Neural progenitor cell (in vitro differentiated cells): Measurements from ENCODE around the gene BECN2. TPM values are rescaled to one million over a fixed set of nuclear protein-coding genes. Genes with fewer than 3 reads are reported as not detected.
"Not testable (repeated sequence)": the region's sequence is repeated elsewhere in the genome, so short reads cannot be mapped to it uniquely, and the experiment has no call there.

ENCODE experiments used
- DNase-seq: peaks from one replicate; pipeline ENCODE4 v3.0.0-alpha.2; 2016; ENCODE audit warnings: low spot score
- H2AFZ ChIP-seq: fragments of 200-600 bp; sonication (generic); replicated peaks from 2 replicates; pipeline ENCODE4 v1.6.1; 2016; ENCODE audit warnings: antibody characterized with exemption
- H3F3A ChIP-seq: fragments of 200-600 bp; sonication (generic); 2 replicates; pipeline ENCODE4 v1.6.1; 2016; ENCODE audit warnings: antibody characterized with exemption, low read depth
- H3K27ac ChIP-seq: fragments of 200-600 bp; sonication (generic); 2 replicates; pipeline ENCODE4 v1.5.1; 2016; ENCODE audit warnings: mild to moderate bottlenecking
- H3K27me3 ChIP-seq: fragments of 200-600 bp; sonication (generic); 2 replicates; pipeline ENCODE4 v1.6.1; 2016; ENCODE audit warnings: mild to moderate bottlenecking, moderate library complexity
- H3K36me3 ChIP-seq: fragments of 200-600 bp; sonication (generic); 2 replicates; pipeline ENCODE4 v1.5.1; 2016
- H3K4me1 ChIP-seq: fragments of 200-600 bp; sonication (generic); 2 replicates; pipeline ENCODE4 v1.6.1; 2016; ENCODE audit warnings: mixed run types
- H3K4me2 ChIP-seq: fragments of 200-600 bp; sonication (generic); 2 replicates; pipeline ENCODE4 v1.6.1; 2016
- H3K4me3 ChIP-seq: fragments of 200-600 bp; sonication (generic); 2 replicates; pipeline ENCODE4 v1.5.1; 2016
- H3K79me2 ChIP-seq: fragments of 200-600 bp; sonication (generic); 2 replicates; pipeline ENCODE4 v1.6.1; 2016; ENCODE audit warnings: low read depth
- H3K9ac ChIP-seq: fragments of 200-600 bp; sonication (generic); 2 replicates; pipeline ENCODE4 v1.6.1; 2016
- H3K9me3 ChIP-seq: fragments of 200-600 bp; sonication (generic); 2 replicates; pipeline ENCODE4 v1.5.1; 2016; ENCODE audit warnings: low read depth
- H4K20me1 ChIP-seq: fragments of 200-600 bp; sonication (generic); 2 replicates; pipeline ENCODE4 v1.6.1; 2016; ENCODE audit warnings: low read depth
- H3K27ac Mint-ChIP-seq: 3 replicates; pipeline ENCODE4 v1.8.0; 2021; ENCODE audit warnings: mixed read lengths
- H3K27me3 Mint-ChIP-seq: 2 replicates; pipeline ENCODE4 v1.8.0; 2022; ENCODE audit warnings: low read depth, mild to moderate bottlenecking, inconsistent platforms, moderate library complexity, mixed read lengths; ENCODE audit not compliant: insufficient read depth
- H3K36me3 Mint-ChIP-seq: 3 replicates; pipeline ENCODE4 v1.8.0; 2021; ENCODE audit warnings: mixed read lengths
- H3K4me1 Mint-ChIP-seq: 3 replicates; pipeline ENCODE4 v1.8.0; 2021; ENCODE audit warnings: mixed read lengths
- H3K4me3 Mint-ChIP-seq: 3 replicates; pipeline ENCODE4 v1.8.0; 2021; ENCODE audit warnings: mild to moderate bottlenecking, moderate library complexity, mixed read lengths
- H3K9me3 Mint-ChIP-seq: 3 replicates; pipeline ENCODE4 v1.8.0; 2020; ENCODE audit warnings: mixed read lengths
- CTCF ChIP-seq: fragments of 200-600 bp; sonication (generic); IDR thresholded peaks from 2 replicates; pipeline ENCODE4 v1.5.1; 2017; ENCODE audit warnings: antibody characterized with exemption, mild to moderate bottlenecking
- EZH2 ChIP-seq: fragments of 200-600 bp; sonication (generic); IDR thresholded peaks from 2 replicates; pipeline ENCODE4 v1.6.1; 2017; ENCODE audit warnings: antibody characterized with exemption, mild to moderate bottlenecking, moderate library complexity
- EZH2phosphoT487 ChIP-seq: fragments of 200-600 bp; sonication (generic); IDR thresholded peaks from 2 replicates; pipeline ENCODE4 v1.6.1; 2017; ENCODE audit warnings: antibody characterized with exemption
- total RNA-seq: library from RNA; depleted of rRNA; stranded (reverse); fragments of >200 nt; gene quantifications from 2 replicates; pipeline ENCODE4 v1.2.3, GENCODE V29; 2015; ENCODE audit warnings: low replicate concordance

The BECN2 gene
- total RNA-seq, 1 donor from 2014 or later: not detected

- Histone ChIP-seq H2AFZ (no peak overlapping the region), H3K9me3 (no peaks in the 10 kb centered on the region), H3K27me3 (no peaks in the 10 kb centered on the region), H3K79me2 (no peaks in the 10 kb centered on the region), H3K36me3 (no peaks in the 10 kb centered on the region), H3K9ac (no peak overlapping the region), H3K4me2 (no peak overlapping the region), H3F3A (no peaks in the 10 kb centered on the region), H3K4me3 (no peak overlapping the region), H3K27ac (no peak overlapping the region), H4K20me1 (no peaks in the 10 kb centered on the region), H3K4me1 (no peaks in the 10 kb centered on the region)
- Mint-ChIP-seq H3K4me3 (no peak overlapping the region), H3K9me3 (peaks cover 2% of the 10 kb centered on the region), H3K4me1 (peaks cover 35% of the 10 kb centered on the region), H3K27me3 (peaks cover 11% of the 10 kb centered on the region), H3K27ac (peak overlapping the region; percentile 52), H3K36me3 (no peaks in the 10 kb centered on the region)
- DNase-seq: peak; percentile 65
- TF ChIP-seq EZH2phosphoT487 (no peak), CTCF (peak; percentile 63)
Observed at GRCh38 chr1:241985787-241986186, 28.2 kb downstream of the BECN2 start.

- H3K27me3 Mint-ChIP-seq: peaks cover 14% of the 10 kb centered on the region
- not testable (repeated sequence) for H3K79me2 ChIP-seq, H3K4me3 Mint-ChIP-seq, H4K20me1 ChIP-seq, H3F3A ChIP-seq, H3K9me3 Mint-ChIP-seq, H3K27ac ChIP-seq, H3K4me3 ChIP-seq, H3K9ac ChIP-seq, H2AFZ ChIP-seq, DNase-seq, H3K9me3 ChIP-seq, H3K4me1 ChIP-seq, H3K4me2 ChIP-seq, H3K27me3 ChIP-seq, H3K36me3 ChIP-seq, H3K36me3 Mint-ChIP-seq
- H3K4me1 Mint-ChIP-seq: peaks cover 44% of the 10 kb centered on the region
- peak overlapping the region; percentile 90 for H3K27ac Mint-ChIP-seq
Observed at GRCh38 chr1:241988389-241988930, 30.9 kb downstream of the BECN2 start.

GRCh38 chr1:241990040-241990439 lies 32.5 kb downstream of the BECN2 start:
- H3K4me1 Mint-ChIP-seq: peaks cover 50% of the 10 kb centered on the region
- Histone ChIP-seq H3K4me2 (no peak overlapping the region), H3K9me3 (no peaks in the 10 kb centered on the region), H3F3A (no peaks in the 10 kb centered on the region), H2AFZ (no peak overlapping the region), H3K9ac (no peak overlapping the region), H3K4me3 (no peak overlapping the region), H3K27ac (no peak overlapping the region), H4K20me1 (no peaks in the 10 kb centered on the region), H3K27me3 (no peaks in the 10 kb centered on the region), H3K79me2 (no peaks in the 10 kb centered on the region), H3K4me1 (no peaks in the 10 kb centered on the region), H3K36me3 (no peaks in the 10 kb centered on the region)
- H3K36me3 Mint-ChIP-seq: peaks cover 2% of the 10 kb centered on the region
- H3K4me3 Mint-ChIP-seq: no peak overlapping the region
- DNase-seq: no peak
- H3K27ac Mint-ChIP-seq: peak overlapping the region; percentile 85
- TF ChIP-seq EZH2phosphoT487: no peak
- no peak for TF ChIP-seq CTCF
- no peak for TF ChIP-seq EZH2
- peaks cover 14% of the 10 kb centered on the region for H3K27me3 Mint-ChIP-seq
- no peaks in the 10 kb centered on the region for H3K9me3 Mint-ChIP-seq

DNA sequence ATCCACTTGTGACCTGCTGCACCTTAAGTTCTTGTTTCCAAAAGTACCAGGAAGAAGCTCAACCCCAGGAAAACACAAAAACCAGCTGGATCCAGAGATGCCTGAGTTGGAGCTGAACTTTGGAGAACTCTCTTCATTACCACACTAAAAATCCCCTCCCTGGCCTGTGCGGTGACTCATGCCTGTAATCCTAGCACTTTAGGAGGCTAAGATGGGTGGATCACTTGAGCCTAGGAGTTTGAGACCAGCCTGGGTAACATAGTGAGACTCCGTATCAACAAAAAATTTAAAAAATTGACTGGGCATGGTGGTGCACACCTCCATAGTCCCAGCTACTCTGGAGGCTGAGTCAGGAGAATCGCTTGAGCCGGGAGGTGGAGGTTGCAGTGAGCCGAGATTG lies 35.2 kb downstream of the BECN2 start:
- TF ChIP-seq EZH2phosphoT487 (no peak), CTCF (no peak), EZH2 (no peak)
- no peak overlapping the region for H3K4me2 ChIP-seq
- no peaks in the 10 kb centered on the region for H3K36me3 ChIP-seq
- no peak for DNase-seq
- Mint-ChIP-seq H3K27me3 (peaks cover 13% of the 10 kb centered on the region), H3K27ac (peak overlapping the region; percentile 81), H3K9me3 (no peaks in the 10 kb centered on the region), H3K4me1 (peaks cover 48% of the 10 kb centered on the region), H3K4me3 (no peak overlapping the region), H3K36me3 (peaks cover 5% of the 10 kb centered on the region)
- H3K4me3 ChIP-seq: no peak overlapping the region
- H4K20me1 ChIP-seq: no peaks in the 10 kb centered on the region
- no peak overlapping the region for H3K9ac ChIP-seq
- no peak overlapping the region for H2AFZ ChIP-seq
- H3K79me2 ChIP-seq: no peaks in the 10 kb centered on the region
- H3K27me3 ChIP-seq: peaks cover 4% of the 10 kb centered on the region
- no peaks in the 10 kb centered on the region for H3K9me3 ChIP-seq
- H3F3A ChIP-seq: no peaks in the 10 kb centered on the region
- no peaks in the 10 kb centered on the region for H3K4me1 ChIP-seq
- H3K27ac ChIP-seq: no peak overlapping the region
